HCT116 (cell line): ENCODE results near the gene HDAC10. TPM values are rescaled to one million over a fixed set of nuclear protein-coding genes. Genes with fewer than 3 reads are reported as not detected.

Experiments used
- ATAC-seq: fragments of 200-7000 bp; cut with Tn5 transposase; 2 replicates; pipeline ENCODE4 v1.9.1; 2020; ENCODE audit warnings: mild to moderate bottlenecking, moderate library complexity
- BruUV-seq: library from RNA; stranded (reverse); fragments of 400-500 nt; replicated peaks from 2 replicates; lab custom pipeline; 2021; lab: Mats Ljungman, UMichigan
- CTCF ChIA-PET: fragments of 300-600 bp; sonication (Branson Sonifier 250); formaldehyde crosslinking; loops from one replicate; lab custom pipeline; 2021; ENCODE audit warnings: antibody characterized with exemption; lab: Charles Lee
- POLR2A ChIA-PET: fragments of 300-600, 350-600 bp; sonication (Branson Sonifier 250); formaldehyde crosslinking; loops from one replicate; lab custom pipeline; 2021; ENCODE audit warnings: antibody characterized with exemption; lab: Charles Lee
- RAD21 ChIA-PET, 2 experiments: fragments of 300-600 bp; sonication (Branson Sonifier 250); formaldehyde crosslinking; loops; one replicate each; lab custom pipeline; 2023; ENCODE audit warnings: low total read pairs in 2 of 2; ENCODE audit not compliant: uncharacterized antibody in 2 of 2, unreplicated experiment in 2 of 2, low non-redundant PET in 1 of 2; lab: Charles Lee
- DNase-seq: peaks from one replicate; pipeline ENCODE4 v3.0.0-alpha.2; 2010; ENCODE audit warnings: low read depth, low spot score
- H2AFZ ChIP-seq: fragments of 200-600 bp; shearing (Covaris generic), sonication (generic); 2 replicates; pipeline ENCODE4 v1.6.1; 2017; ENCODE audit warnings: low read depth, mixed run types, mixed read lengths, antibody characterized with exemption, low read length; ENCODE audit not compliant: poor library complexity, severe bottlenecking
- H3K27ac ChIP-seq: 2 replicates; pipeline ENCODE4 v1.5.1; 2012; ENCODE audit warnings: low read depth, low read length
- H3K27me3 ChIP-seq: fragments of 200-600 bp; sonication (generic); 2 replicates; pipeline ENCODE4 v1.6.1; 2016; ENCODE audit warnings: mixed run types, low read length, mixed read lengths; ENCODE audit not compliant: insufficient read depth
- H3K36me3 ChIP-seq, 2 experiments: fragments of 200-500 bp in 1 of 2; fragments of 200-600 bp in 1 of 2; sonication (Bioruptor generic) in 1 of 2; sonication (generic) in 1 of 2; 2 replicates each; pipeline versions ENCODE4 v1.5.1 to v1.6.1; 2014 to 2016; ENCODE audit warnings: low read length in 2 of 2, inconsistent platforms in 1 of 2, mixed read lengths in 1 of 2, mixed run types in 1 of 2; ENCODE audit not compliant: insufficient read depth in 2 of 2, control insufficient read depth in 1 of 2
- H3K4me1 ChIP-seq, 2 experiments: fragments of 200-600 bp in 1 of 2; sonication (generic) in 1 of 2; 2 replicates each; pipeline versions ENCODE4 v1.5.1 to v1.6.1; 2012 to 2017; ENCODE audit warnings: low read length in 2 of 2, inconsistent platforms in 1 of 2, mild to moderate bottlenecking in 1 of 2, mixed read lengths in 1 of 2, mixed run types in 1 of 2, moderate library complexity in 1 of 2; ENCODE audit not compliant: insufficient read depth in 2 of 2, control insufficient read depth in 1 of 2
- H3K4me2 ChIP-seq: fragments of 200-600 bp; sonication (generic); 2 replicates; pipeline ENCODE4 v1.6.1; 2017; ENCODE audit warnings: mixed run types, low read length, mixed read lengths
- H3K4me3 ChIP-seq, 2 experiments: fragments of 200-600 bp in 1 of 2; sonication (generic) in 1 of 2; replicated peaks in 1 of 2; 2 replicates each; pipeline ENCODE4 v1.5.1; 2011 to 2016; ENCODE audit warnings: low read length in 2 of 2, control low read depth in 1 of 2, low read depth in 1 of 2, mild to moderate bottlenecking in 1 of 2, mixed read lengths in 1 of 2, mixed run types in 1 of 2
- H3K79me2 ChIP-seq: fragments of 200-600 bp; sonication (generic); 2 replicates; pipeline ENCODE4 v1.6.1; 2017; ENCODE audit warnings: mild to moderate bottlenecking, mixed run types, low read length, moderate library complexity, mixed read lengths; ENCODE audit not compliant: insufficient read depth
- H3K9ac ChIP-seq: fragments of 200-600 bp; sonication (generic); 2 replicates; pipeline ENCODE4 v1.6.1; 2016; ENCODE audit warnings: low read length, mixed read lengths
- H3K9me2 ChIP-seq: fragments of 200-600 bp; sonication (generic), shearing (Covaris generic); 2 replicates; pipeline ENCODE4 v1.6.1; 2017; ENCODE audit warnings: mixed run types, mild to moderate bottlenecking, moderate library complexity; ENCODE audit not compliant: insufficient read depth
- H3K9me3 ChIP-seq, 2 experiments: fragments of 200-500 bp in 1 of 2; fragments of 200-600 bp in 1 of 2; sonication (Bioruptor generic) in 1 of 2; sonication (generic) in 1 of 2; 2 replicates each; pipeline ENCODE4 v1.6.1; 2014 to 2017; ENCODE audit warnings: low read length in 2 of 2, mixed read lengths in 2 of 2, inconsistent platforms in 1 of 2, low read depth in 1 of 2, mild to moderate bottlenecking in 1 of 2, mixed run types in 1 of 2, moderate library complexity in 1 of 2; ENCODE audit not compliant: control insufficient read depth in 1 of 2, insufficient read depth in 1 of 2
- H4K20me1 ChIP-seq: fragments of 200-600 bp; sonication (generic), shearing (Covaris generic); 2 replicates; pipeline ENCODE4 v1.6.1; 2017; ENCODE audit warnings: mixed run types, mild to moderate bottlenecking, moderate library complexity; ENCODE audit not compliant: insufficient read depth
- CBX3 ChIP-seq: IDR thresholded peaks from 2 replicates; pipeline ENCODE4 v1.6.1; 2012; ENCODE audit warnings: low read depth
- CEBPB ChIP-seq: IDR thresholded peaks from 2 replicates; pipeline ENCODE4 v1.6.1; 2012; ENCODE audit warnings: low read depth
- EGR1 ChIP-seq: IDR thresholded peaks from 2 replicates; pipeline ENCODE4 v1.6.1; 2012; ENCODE audit warnings: low read depth
- EZH2 ChIP-seq: fragments of 200-600 bp; sonication (generic); IDR thresholded peaks from 2 replicates; pipeline ENCODE4 v1.6.1; 2017; ENCODE audit warnings: antibody characterized with exemption, mixed run types
- POLR2AphosphoS5 ChIP-seq: IDR thresholded peaks from 2 replicates; pipeline ENCODE4 v1.6.1; 2011; ENCODE audit warnings: mild to moderate bottlenecking, low read depth, low read length, moderate library complexity
- SIN3A ChIP-seq: IDR thresholded peaks from 2 replicates; pipeline ENCODE4 v1.6.1; 2012; ENCODE audit warnings: low read depth
- SP1 ChIP-seq: IDR thresholded peaks from 2 replicates; pipeline ENCODE4 v1.6.1; 2012; ENCODE audit warnings: low read depth
- TCF7L2 ChIP-seq: IDR thresholded peaks from 2 replicates; pipeline ENCODE4 v1.7.0; 2011; ENCODE audit warnings: borderline replicate concordance, inconsistent platforms; ENCODE audit not compliant: insufficient read depth, insufficient read length; ENCODE audit errors: extremely low read depth
- YY1 ChIP-seq: IDR thresholded peaks from 2 replicates; pipeline ENCODE4 v1.6.1; 2011; ENCODE audit warnings: low read length, low read depth, moderate library complexity, mild to moderate bottlenecking; ENCODE audit not compliant: insufficient replicate concordance; ENCODE audit errors: extremely low read depth
- intact Hi-C: fragments of 100-400 bp; cut with micrococcal nuclease; formaldehyde crosslinking; loops from 2 replicates; pipeline ENCODE4 v1.10.0; 2022
- total RNA-seq: library from RNA; stranded (reverse); gene quantifications from one replicate; pipeline ENCODE4 v1.2.1, GENCODE V29; 2021; ENCODE audit not compliant: unreplicated experiment
- TF ChIP-seq, protein P1 (sequence below): IDR thresholded peaks from 2 replicates; pipeline ENCODE4 v1.6.1; 2012
- TF ChIP-seq, protein P2 (sequence below): IDR thresholded peaks from 2 replicates; pipeline ENCODE4 v1.6.1; 2012
- TF ChIP-seq, protein P3 (sequence below): IDR thresholded peaks from 2 replicates; pipeline ENCODE4 v1.6.1; 2012; ENCODE audit warnings: low read depth

HDAC10 gene
- total RNA-seq, 1 experiment from 2014 or later, result 67.5 TPM

DNA sequence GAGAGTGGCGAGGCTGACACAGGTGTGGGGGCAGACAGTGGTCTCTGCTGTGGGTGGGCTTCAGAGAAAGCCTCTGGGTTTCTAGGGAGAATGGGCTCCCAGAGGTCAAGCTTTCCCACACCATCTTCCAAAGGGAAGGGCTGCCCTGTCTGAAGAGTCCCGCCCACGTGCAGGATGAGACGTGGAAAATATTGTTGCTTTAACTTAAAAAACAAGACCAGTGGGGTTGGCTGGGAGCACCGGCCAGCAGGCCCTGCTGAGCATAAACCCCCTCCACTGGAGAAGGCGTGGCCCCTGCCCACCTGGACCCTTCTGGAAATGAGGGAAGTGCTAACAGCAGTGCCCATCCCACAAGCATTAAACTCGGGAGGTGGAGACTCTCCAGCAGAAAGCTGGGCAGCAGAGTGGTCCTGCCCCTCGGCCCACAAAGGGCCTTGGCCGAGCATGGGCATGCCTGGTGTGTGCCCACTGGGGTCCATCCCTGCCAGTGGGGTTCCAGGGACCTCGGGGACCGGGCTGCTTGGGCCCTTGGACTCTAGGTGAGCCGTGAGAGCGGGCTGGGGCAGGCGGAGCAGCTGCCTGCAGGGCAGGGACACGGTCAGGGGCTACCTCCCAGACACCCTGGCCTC, 34.9 kb downstream of the HDAC10 start (continued):
- TF ChIP-seq CBX3 (no peak), SP1 (no peak)

DNA sequence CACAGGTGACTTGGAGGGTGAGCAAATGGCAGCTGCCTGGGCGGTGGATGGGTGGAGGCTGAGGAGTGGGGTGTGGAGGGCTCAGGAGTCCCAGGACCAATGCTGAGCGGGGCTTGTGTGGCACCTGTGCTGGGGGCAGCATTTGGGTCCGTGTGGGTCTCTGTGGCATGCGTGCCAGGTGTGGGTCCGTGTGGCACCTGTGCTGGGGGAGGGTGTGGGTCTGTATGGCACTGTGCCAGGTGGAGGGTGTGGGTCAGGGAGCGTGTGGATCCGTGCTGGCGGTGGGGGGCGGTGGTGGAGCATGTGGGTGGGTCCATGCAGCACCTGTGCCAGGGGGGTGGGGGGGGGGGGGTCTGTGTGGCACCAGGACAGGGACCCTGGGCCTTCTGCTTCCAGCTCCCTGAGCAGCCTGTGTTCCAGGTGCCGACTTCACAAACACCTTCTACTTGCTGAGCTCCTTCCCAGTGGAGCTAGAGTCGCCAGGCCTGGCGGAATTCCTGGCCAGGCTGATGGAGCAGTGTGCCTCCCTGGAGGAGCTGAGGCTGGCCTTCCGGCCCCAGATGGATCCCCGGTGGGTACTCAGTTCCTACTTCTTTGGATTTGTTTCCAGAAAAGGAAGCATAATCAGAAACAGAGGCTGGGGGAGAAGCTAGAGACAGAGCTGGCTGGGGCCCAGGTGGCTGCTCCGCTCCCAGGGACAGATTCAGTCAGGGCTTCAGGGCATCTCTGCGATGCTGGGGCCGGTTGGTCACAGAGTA, 35.6 kb downstream of the HDAC10 start:
- Histone ChIP-seq H3K27me3 (no peaks in the 10 kb centered on the region), H3K9ac (no peak overlapping the region), H3K4me1 (peaks cover 0 to 8% of the 10 kb centered on the region in 2 experiments; a peak in 3 of 4 replicates), H3K4me3 (no peak overlapping the region), H4K20me1 (no peaks in the 10 kb centered on the region), H3K79me2 (peaks cover 17% of the 10 kb centered on the region; the same call in 1 of the 2 replicates), H3K9me3 (no peaks in the 10 kb centered on the region), H3K9me2 (no peaks in the 10 kb centered on the region), H3K4me2 (no peak overlapping the region), H3K27ac (no peak overlapping the region), H2AFZ (no peak overlapping the region), H3K36me3 (peaks cover 27 to 43% of the 10 kb centered on the region in 2 experiments)
- ATAC-seq (no peak), DNase-seq (no peak)
- intact Hi-C loops, result no loop called here
- POLR2A ChIA-PET, result no interaction called here
- CTCF ChIA-PET, result no interaction called here
- BruUV-seq, result no TSS peak
- RAD21 ChIA-PET, result no interaction called here
- TF ChIP-seq, protein P1, sequence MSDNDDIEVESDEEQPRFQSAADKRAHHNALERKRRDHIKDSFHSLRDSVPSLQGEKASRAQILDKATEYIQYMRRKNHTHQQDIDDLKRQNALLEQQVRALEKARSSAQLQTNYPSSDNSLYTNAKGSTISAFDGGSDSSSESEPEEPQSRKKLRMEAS, result no peak
- TF ChIP-seq POLR2AphosphoS5, result no peak
- no peak for TF ChIP-seq TCF7L2
- TF ChIP-seq, protein P2, sequence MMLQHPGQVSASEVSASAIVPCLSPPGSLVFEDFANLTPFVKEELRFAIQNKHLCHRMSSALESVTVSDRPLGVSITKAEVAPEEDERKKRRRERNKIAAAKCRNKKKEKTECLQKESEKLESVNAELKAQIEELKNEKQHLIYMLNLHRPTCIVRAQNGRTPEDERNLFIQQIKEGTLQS, result no peak
- TF ChIP-seq YY1, result no peak
- TF ChIP-seq, protein P3, sequence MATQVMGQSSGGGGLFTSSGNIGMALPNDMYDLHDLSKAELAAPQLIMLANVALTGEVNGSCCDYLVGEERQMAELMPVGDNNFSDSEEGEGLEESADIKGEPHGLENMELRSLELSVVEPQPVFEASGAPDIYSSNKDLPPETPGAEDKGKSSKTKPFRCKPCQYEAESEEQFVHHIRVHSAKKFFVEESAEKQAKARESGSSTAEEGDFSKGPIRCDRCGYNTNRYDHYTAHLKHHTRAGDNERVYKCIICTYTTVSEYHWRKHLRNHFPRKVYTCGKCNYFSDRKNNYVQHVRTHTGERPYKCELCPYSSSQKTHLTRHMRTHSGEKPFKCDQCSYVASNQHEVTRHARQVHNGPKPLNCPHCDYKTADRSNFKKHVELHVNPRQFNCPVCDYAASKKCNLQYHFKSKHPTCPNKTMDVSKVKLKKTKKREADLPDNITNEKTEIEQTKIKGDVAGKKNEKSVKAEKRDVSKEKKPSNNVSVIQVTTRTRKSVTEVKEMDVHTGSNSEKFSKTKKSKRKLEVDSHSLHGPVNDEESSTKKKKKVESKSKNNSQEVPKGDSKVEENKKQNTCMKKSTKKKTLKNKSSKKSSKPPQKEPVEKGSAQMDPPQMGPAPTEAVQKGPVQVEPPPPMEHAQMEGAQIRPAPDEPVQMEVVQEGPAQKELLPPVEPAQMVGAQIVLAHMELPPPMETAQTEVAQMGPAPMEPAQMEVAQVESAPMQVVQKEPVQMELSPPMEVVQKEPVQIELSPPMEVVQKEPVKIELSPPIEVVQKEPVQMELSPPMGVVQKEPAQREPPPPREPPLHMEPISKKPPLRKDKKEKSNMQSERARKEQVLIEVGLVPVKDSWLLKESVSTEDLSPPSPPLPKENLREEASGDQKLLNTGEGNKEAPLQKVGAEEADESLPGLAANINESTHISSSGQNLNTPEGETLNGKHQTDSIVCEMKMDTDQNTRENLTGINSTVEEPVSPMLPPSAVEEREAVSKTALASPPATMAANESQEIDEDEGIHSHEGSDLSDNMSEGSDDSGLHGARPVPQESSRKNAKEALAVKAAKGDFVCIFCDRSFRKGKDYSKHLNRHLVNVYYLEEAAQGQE, result no peak
- no peak for TF ChIP-seq CEBPB
- TF ChIP-seq EGR1, result no peak
- no peak for TF ChIP-seq EZH2
- TF ChIP-seq SIN3A, result no peak
- TF ChIP-seq, all 23 proteins: peak for 0
